Measurements from ENCODE around the gene RC3H1. TPM values are rescaled to one million over a fixed set of nuclear protein-coding genes. Genes with fewer than 3 reads are reported as not detected.

RC3H1 gene
- total and polyA plus RNA-seq, 10 of the 15 experiments (the other 5 are each of a cell fraction or from before 2014, with no cell fraction given), result 1.4 to 33.9 (median 11.8) TPM

- Histone ChIP-seq H3K4me1 (ENCODE audit: control insufficient read depth, insufficient read depth, low read length) (peaks cover 6% of the 10 kb centered on the region; the same call in 1 of the 2 replicates), H3K9me3 (replicated peaks; ENCODE audit: control insufficient read depth, insufficient read depth, low read length) (no peaks in the 10 kb centered on the region), H4K20me1 (ENCODE audit: control insufficient read depth, insufficient read depth) (no peaks in the 10 kb centered on the region), H3K9ac (ENCODE audit: control insufficient read depth, insufficient read depth, low read length) (no peak overlapping the region), H3K27ac (ENCODE audit: control insufficient read depth, insufficient read depth) (no peak overlapping the region), H3K36me3 (ENCODE audit: control insufficient read depth in 2 of 2, insufficient read depth in 2 of 2, low read length in 1 of 2) (no peaks in the 10 kb centered on the region), H3K4me3 (no peak overlapping the region), H3K4me2 (ENCODE audit: control insufficient read depth, insufficient read depth) (no peak overlapping the region), H3K27me3 (replicated peaks in 1 of 2; ENCODE audit: control insufficient read depth in 2 of 2, insufficient read depth in 2 of 2, low read length in 1 of 2) (no peaks in the 10 kb centered on the region), H2AFZ (ENCODE audit: control insufficient read depth, low read depth, low read length) (no peak overlapping the region), H3K79me2 (ENCODE audit: control insufficient read depth, insufficient read depth, low read length) (no peaks in the 10 kb centered on the region)
- intact Hi-C loops (cut with micrococcal nuclease; ENCODE audit: unreplicated experiment) (no loop called here), in situ Hi-C loops (cut with MboI) (no loop called here)
- ChIA-PET POLR2A (no interaction called here), SMC1A (ENCODE audit: uncharacterized antibody, unreplicated experiment) (no interaction called here), CTCF (interaction anchor here (1.5 kb wide), 1 partner anchor 13 kb away, joined by 4 read pairs; no protein-coding TSS in a partner anchor), RAD21 (ENCODE audit: unreplicated experiment) (interaction anchor here (0.7 kb wide), 1 partner anchor 822 kb away, joined by 3 read pairs; no protein-coding TSS in a partner anchor)
- no TSS peak for BruUV-seq (replicated peaks)
- TF ChIP-seq IRF3 (IDR thresholded peaks at IDR 0.05) (no peak), ZBTB40 (IDR thresholded peaks at IDR 0.05; ENCODE audit: borderline replicate concordance) (no peak), NR2F1 (conservative IDR thresholded peaks at IDR 0.05) (no peak), E4F1 (IDR thresholded peaks at IDR 0.05; ENCODE audit: borderline replicate concordance, partially characterized antibody) (no peak), ATF2 (IDR thresholded peaks at IDR 0.05; ENCODE audit: low read length) (no peak), SP1 (IDR thresholded peaks at IDR 0.05; ENCODE audit: low read depth, low read length) (no peak)
- 44% methylated on average over 3 of the region's 3 CpGs for WGBS (ENCODE audit: insufficient coverage, insufficient replicate concordance, low lambda C conversion rate, missing lambda C conversion rate)
- FAIRE-seq, result no peak
- DNase-seq (ENCODE audit: low read depth, low spot score), result no peak
- ATAC-seq, result no peak
Measured at GRCh38 chr1:173900992-173901391, 121.2 kb downstream of the RC3H1 start.
